HG02588 (cell line): ENCODE measurements around the gene TPSD1.
"Not testable (repeated sequence)": the region's sequence is repeated elsewhere in the genome, so short reads cannot be mapped to it uniquely, and the experiment has no call there.

Source experiments
- ATAC-seq: cut with Tn5 transposase; IDR thresholded peaks from one replicate; pipeline ENCODE4 v1.9.1; 2021; ENCODE audit warnings: mild to moderate bottlenecking, moderate library complexity; ENCODE audit not compliant: unreplicated experiment

TPSD1 gene

DNA sequence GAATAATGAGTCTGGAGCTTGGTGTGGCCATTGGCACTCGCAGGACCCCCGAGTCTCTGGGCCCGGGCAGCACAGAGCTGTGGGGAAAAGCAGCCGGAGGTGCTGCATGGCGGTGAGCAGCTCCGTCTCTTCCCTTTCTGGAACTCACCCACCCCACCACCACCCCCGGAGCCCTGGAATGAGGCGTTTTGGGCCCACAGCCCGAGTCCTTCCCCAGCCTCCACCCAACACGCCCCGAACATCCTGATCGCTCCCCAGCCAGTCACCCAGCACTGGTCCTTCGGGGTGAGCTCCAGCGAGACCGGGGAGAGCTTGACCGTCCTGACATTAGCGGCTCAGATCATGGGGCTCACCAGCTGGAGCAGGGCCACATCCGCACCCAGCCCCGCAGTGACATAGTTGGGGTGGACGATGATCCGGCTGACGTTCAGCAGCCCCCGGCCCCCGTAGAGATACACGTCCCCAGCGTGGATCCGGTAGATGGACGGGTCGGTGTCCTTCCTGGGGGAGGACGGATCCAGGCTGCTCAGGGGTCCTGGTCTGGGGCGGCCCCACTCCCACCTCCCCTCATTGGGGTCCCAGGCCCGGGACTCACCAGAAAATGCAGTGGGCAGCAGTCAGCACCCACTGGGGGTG is 6.5 kb downstream of the TPSD1 start:
- no peak for ATAC-seq

DNA sequence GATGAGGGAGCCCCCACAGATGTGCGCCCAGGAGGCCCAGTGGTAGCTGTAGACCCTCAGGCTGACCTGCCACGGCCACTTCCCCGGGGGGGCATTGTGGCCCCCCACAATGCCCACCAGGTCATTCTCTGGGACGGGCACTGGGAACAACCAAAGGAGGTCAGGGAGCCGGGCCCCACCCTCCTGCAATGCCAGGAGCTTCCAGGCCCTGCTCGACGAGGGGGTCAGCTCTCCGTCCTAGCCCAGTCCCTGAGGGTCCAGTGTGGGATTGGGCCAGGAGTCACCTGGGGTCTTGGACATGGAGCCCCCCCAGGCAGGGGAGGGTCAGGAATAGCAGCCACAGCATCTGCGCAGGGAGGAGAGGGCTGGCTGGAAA is 7.0 kb downstream of the TPSD1 start:
- no peak for ATAC-seq

DNA sequence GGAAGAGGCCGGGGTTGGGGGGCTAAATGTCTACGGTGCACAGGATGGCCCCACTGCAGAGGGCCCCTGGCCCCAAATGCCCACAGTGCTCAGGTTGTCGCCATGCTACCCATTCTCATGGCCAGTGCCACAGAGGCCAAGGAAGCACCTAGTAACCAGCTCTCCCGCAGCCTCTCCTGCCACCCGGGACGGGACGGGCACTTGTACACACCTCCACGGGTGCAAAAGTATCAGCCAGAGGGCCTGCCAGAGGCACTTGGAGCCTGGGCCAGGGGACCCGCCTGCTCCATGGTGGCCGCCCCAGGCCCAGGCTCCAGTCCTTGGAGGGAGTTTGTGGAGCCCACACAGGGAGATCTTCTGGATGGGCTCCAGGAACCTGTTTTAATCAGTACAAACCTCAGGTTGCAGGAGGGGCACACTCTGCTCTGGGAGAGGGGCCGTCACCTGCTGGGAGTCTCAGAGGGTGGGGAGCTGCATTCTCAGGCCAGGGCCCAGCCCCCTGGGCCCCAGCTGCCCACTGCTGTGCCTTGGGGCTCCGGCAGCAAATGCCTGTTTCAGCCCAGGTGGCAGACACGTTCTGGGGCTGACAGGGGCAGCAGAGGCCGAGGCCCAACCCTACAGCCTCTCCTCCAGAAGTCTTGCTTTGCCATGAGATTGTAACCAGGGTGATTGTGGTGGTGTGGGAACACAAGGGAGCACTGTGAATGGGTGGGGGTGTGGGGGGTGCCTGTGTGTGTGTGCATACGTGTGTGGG is 7.9 kb downstream of the TPSD1 start:
- ATAC-seq, result no peak

DNA sequence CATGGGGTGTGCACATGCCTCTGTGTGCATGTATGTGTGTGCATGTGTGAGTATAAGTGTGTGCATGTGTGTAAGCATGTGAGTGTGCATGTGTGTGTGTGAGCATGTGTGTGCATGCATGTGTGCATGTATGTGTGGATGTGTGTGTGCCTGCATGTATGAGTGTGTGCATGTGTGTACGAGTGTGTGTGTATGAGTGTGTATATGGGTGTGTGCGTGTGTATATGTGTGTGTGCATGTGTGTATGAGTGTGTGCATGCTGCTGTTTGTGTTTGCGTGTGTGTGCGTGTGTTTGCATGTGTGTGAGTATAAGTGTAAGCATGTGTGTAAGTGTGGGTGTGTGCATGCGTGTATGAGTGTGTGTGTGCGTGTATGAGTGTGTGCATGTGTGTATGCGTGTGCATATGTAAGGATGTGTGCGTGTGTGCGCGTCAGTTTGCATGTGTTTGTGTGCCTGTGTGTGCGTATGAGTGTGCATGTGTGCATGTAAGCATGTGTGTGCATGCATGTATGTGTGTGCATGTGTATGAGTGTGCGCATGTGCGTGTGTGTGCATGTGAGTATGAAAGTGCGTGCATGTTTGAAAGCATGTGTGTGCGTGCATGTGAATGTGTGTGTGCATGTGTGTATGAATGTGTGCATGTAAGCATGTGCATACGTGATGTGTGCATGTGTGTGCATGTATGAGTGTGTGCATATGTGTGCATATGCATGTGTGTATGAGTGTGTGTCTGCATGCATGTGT is 8.6 kb downstream of the TPSD1 start:
- ATAC-seq, result no peak

DNA sequence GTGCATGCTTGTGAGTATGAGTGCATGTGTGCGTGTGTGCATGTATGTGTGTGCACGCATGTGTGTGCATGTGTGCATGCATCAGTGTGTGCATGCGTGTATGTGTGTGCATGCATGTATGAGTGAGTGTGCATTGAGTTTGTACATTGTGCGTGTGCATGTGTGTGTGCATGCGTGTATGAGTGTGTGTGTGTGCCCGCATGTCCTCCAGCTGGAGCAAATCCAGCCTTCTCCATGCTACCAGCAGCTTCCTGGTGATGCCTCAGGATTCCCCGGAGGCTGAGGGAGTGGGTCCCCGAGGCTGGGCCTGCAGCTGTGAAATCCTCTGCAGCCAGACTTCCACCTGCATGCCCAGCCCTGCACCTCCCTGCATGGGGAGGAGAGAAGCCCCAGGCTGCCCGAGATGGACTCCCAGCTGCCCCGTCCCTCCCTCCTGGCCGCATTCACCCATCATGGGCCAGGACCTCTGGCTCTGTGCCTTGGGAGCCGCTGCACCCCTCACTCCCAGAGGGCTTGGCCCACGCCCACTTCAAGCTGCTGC is 9.3 kb downstream of the TPSD1 start:
- ATAC-seq, result no peak

DNA sequence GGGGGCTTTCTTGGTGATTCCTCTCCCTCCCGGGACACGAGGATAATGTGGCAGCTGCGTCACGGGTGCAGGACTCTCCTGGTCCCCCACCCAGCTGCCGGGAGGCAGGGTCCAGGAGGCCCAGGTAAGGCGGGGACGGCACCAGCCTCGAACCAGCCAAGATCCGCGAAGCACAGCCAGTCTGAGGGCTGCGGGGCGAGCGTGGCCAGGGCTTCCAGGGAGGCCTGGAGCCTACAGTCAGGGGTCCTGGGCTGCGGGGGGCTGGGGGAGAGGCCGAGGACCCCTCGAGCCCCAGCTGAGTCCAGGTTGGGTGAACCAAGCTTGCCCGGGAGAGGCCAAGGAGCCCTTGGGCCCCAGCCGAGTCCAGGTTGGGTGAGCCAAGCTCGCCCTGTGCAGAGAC is 10.0 kb downstream of the TPSD1 start:
- no peak for ATAC-seq

DNA sequence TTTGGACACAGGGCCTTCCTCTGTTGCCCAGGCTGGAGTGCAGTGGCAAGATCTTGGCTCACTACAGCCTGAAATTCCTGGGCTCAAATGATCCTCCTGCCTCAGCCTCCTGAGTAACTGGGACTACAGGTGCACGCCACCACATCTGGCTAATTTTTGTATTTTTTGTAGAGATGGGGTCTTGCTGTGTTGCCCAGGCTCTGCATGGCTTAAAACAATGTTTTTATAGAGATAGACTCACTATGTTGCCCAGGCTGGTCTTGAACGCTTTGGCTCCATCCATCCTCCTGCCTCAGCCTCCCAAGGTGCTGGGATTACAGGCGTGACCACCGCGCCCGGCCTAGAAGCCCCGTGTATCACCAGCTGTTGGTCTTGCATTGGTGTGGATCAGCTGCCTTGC is 13.5 kb downstream of the TPSD1 start:
- ATAC-seq, result not testable (repeated sequence)

DNA sequence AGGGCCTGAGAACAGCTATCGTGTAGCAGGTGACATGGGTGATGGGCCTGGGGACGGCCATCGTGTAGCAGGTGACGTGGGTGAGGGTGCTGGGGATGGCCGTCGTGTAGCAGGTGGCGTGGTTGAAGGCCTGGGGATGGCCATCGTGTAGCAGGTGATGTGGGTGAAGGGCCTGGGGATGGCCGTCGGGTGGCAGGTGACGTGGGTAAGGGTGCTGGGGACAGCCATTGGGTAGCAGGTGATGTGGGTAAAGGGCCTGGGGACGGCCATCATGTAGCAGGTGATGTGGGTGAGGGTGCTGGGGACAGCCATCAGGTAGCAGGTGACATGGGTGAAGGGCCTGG is 15.5 kb downstream of the TPSD1 start:
- no peak for ATAC-seq

DNA sequence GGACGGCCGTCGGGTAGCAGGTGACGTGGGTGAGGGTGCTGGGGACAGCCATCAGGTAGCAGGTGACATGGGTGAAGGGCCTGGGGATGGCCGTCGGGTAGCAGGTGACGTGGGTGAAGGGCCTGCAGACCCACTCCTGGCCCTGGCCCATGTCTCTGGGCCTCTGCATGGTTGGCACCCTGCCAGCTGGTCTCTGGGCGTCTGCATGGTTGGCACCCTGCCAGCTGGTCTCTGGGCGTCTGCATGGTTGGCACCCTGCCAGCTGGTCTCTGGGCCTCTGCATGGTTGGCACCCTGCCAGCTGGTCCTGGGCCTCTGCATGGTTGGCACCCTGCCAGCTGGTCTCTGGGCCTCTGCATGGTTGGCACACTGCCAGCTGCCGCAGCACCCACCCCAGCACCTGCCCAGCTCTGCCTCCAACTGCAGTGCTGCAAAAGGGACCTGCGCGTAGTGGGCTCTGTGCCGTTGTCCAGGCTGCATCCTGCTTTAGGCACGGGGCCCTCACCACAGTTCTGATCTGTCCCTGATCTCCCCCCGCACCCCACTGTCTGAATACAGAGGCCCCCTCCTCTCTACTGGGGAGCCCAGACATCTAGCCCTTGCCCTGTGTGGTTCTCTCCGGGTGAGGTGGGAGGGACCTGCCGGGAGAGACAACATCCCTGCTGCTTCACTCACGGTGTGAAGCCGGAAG is 16.0 kb downstream of the TPSD1 start:
- ATAC-seq, result not testable (repeated sequence)

DNA sequence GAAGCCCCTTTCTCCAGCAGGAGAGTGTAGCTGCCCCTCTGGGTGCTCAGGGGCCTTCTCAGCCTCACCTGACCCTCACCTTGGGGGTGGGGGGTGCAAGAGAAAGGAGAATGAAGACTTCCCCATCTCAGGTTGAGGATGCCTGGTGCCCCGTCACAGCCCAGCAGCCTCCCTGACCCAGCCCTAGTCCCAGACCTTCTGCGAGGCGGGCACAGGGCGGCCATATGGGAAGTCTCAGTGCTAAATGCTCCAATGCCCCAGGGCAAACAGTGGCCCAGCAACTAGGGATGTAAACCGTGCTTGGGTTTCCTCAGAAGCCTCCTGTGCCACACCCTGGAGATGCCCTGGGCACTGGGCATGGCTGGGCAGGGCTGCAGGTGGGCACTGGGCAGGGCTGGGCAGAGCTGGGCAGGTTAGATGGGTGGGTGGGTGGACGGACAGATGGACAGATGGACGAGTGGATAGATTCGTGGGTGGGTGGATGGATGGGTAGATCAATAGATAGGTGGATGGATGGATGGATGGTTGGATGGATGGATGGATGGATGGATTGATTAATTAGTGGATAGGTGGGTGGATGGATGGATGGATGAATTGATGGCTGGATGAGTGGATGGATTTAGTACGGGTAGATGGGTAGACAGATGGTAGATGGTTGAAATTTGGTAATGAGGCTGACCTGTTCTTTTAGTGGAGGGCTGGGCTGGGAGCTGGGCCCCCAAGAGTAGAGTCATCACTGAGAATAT is 16.8 kb downstream of the TPSD1 start:
- no peak for ATAC-seq

DNA sequence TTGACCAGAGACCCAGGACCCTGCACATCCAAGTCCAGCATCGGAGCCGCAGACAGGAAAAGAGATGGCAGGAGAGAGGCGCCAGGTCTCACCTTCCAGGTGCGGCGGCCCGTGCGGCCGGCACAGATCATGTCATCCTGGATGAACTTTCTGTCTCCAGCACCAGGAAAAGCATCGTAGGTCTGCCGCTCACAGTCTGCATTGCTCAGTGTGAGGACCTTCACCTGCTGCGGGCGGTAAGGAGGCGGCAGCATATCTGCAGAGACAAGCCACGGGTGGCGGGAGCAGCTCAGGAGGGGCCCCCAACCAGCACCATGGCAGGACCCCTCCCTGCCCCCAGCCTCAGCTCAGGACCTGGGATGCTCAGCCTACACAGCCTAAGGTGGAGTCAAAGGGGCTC is 17.9 kb downstream of the TPSD1 start:
- no peak for ATAC-seq

DNA sequence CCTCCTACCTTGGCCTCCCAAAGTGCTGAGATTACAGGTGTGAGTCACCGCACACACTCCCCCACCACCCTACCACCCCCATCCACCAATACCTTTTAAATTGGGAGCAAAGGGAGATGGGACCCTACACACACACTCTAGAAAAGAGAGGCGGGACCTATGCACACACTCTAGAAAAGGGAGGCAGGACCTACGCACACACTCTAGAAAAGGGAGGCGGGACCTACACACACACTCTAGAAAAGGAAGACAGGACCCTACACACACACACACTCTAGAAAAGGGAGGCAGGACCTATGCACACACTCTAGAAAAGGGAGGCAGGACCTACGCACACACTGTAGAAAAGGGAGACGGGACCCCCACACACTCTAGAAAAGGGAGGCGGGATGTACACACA is 18.9 kb downstream of the TPSD1 start:
- ATAC-seq, result no peak

DNA sequence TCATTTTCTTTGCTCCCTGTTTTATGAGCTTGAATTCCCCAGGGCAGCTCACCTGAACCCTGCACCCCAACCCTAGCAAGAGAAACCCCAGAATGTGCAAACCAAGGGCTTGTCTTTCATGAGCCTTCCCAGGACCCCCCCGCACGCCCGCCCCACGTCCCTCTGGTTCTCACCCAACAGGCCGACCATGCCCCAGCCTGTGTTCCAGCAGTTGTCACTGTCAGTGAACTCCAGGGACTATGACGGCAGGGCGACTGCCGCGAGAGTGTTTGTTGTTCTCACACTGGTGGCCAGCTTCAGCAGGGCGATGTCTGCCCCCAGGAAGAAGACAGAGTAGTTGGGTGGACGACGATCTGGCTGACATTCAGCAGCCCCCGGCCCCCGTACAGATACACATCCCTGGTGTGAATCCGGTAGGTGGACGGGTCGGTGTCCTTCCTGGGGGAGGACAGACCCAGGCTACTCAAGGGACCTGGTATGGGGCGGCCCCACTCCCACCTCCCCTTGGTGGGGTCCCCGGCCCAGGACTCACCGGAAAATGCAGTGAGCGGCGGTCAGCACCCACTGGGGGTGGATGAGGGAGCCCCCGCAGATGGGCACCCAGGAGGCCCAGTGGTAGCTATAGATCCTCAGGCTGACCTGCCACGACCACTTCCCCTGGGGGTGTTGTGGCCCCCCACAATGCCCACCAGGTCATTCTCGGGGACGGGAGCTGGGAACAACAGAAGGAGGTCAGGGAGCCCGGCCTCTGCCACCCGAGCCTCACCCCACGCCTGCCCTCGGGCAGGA is 20.1 kb downstream of the TPSD1 start:
- no peak for ATAC-seq

DNA sequence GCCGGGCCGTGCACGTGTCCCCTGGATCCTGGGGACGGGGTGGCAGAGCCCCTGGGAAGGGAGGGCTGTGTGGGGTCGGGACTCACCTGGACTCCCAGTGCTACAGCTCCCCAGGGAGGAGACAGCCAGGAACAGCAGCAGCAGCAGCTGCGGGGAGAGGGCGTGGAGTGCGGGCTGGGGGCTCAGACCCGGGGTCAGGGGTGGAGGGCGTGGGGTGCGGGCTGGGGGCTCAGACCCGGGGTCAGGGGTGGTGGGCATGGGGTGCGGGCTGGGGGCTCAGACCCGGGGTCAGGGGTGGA is 20.7 kb downstream of the TPSD1 start:
- no peak for ATAC-seq

DNA sequence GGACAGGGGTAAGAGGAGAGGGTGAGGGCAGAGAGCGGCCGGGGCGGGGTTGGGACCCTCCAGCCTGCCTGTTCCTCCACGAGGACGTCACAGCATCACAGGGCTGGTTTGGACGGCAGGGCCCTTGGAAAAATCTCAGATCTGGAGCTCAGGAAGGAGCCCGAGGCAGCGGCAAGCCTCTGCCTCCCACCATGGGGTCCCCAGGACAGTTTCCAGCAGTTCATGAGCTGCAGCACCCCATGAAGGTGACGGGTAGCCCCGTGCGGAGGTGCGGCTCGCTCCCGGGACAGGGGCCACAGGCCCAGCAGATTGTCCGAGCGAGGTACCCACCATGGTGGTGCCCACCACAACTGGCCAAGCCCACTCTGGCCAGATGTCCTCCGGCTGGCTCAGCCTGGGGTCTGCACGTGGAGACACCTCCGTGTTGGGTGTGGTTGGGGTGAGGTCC is 21.3 kb downstream of the TPSD1 start:
- no peak for ATAC-seq

DNA sequence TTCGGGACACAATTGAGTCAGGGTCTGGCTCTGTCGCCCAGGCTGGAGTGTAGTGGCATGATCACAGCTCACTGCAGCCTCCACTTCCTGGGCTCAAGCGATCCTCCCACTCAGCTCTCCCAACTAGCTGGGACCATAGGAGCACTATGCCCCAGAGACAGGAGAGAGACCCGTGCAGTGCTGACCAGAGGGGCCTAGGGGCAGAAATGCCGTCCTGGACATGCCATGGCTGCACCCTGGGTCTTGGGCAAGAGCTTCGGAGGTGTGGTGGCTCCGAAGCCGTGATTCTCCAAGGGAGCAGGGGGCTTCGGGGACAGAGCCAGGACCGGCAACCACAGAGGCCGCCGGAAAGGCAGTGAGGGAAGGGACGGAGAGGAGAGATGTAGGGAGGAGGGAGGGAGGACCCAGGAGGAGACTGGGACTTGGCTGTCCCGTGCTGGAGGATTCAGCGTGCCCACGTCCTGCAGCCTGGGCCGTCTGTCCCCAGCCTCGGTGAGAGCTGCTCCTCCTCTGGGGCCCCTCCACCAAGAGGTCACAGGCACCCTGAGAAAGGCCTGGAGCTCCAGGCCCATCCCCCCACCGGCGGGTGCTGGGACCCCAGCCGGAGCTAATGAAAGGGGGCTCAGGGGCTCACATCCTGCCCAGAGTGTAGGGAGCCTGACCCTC is 21.9 kb downstream of the TPSD1 start:
- no peak for ATAC-seq

DNA sequence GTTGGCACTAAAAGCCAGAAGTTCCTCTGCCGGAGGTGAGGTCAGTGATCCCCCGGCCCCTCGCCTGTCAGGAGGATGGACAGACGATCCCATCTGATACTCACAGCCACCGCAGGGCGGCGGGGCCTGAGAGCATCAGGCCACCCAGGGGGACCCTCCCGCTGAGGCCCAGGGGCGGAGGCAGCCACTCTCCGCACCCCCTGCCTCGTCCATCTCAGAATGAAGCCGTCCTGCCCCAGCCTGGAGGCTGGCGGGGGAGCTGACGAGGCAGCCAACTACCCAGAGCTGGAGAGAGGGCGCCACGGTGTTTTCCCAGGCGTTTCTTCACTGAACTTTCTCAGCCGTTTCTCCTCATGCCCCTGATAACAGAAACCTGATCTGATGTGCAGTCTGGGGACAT is 22.6 kb downstream of the TPSD1 start:
- no peak for ATAC-seq

DNA sequence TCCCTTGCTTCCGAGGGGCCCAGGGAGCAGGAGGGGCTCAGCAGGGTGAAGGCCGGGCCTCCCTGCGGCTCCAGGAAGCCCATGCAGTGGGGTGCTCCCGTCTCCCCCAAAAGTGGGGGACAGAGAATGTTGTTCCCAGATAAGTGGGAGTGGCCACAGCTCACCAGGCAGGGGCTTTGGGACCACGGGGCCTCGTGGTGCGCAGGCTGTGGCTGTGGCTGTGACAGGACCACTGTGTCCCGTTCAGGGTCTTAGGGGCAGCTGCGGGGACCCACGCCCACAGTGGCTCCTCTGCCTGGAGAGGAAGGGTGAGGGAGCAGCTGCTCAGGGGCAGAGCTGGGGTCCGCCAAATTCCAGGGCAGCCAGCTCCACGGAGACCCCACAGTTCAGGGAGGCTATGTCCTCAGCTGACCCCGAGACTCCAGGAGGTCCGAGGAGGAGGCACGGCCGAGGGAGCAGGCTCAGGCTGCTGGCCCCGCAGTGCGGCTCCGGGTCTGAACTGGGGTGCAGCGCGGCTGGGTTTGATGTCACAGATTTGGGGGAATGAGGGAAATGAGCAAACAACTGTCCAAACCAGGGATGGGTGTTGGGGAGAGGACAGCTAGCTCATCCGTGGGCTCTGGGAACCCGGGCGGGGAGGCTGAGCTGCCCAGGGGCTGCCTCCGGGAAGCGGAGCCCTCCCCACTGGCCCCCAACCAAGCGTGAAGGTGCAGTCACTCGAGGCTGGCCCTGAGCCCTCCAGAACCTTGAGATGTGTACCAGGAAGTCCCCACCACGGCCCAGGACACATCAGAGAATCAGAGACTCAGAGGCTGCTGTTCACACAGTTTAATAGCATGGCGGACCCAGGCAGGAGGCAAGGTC is 23.4 kb downstream of the TPSD1 start:
- ATAC-seq, result no peak
